ENCODE results near the gene CAPZA1.

The CAPZA1 gene

DNA sequence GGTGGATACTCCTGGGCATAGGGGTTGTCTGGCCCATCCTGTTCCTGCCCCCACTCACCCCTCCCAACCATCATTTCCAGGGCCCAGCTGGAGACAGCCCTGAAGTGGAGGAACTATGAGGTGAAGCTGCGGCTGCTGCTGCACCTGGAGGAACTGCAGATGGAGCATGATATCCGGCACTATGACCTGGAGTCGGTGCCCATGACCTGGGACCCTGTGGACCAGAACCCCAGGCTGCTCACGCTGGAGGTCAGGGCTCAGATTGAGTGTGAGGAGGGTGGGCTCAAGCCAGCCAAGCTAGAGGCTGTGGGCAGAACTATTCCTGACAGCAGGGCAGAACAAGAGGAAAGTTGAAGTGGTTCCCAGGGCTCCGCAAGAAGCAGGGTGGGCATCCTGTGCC, 73.0 kb downstream of the CAPZA1 start:
- TF ChIP-seq, protein P1, sequence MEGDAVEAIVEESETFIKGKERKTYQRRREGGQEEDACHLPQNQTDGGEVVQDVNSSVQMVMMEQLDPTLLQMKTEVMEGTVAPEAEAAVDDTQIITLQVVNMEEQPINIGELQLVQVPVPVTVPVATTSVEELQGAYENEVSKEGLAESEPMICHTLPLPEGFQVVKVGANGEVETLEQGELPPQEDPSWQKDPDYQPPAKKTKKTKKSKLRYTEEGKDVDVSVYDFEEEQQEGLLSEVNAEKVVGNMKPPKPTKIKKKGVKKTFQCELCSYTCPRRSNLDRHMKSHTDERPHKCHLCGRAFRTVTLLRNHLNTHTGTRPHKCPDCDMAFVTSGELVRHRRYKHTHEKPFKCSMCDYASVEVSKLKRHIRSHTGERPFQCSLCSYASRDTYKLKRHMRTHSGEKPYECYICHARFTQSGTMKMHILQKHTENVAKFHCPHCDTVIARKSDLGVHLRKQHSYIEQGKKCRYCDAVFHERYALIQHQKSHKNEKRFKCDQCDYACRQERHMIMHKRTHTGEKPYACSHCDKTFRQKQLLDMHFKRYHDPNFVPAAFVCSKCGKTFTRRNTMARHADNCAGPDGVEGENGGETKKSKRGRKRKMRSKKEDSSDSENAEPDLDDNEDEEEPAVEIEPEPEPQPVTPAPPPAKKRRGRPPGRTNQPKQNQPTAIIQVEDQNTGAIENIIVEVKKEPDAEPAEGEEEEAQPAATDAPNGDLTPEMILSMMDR (IDR thresholded peaks at IDR 0.05; ENCODE audit: control insufficient read depth, extremely low read depth, insufficient read depth): no peak
- DNase-seq (ENCODE audit: low read depth): no peak
- H3K4me3 ChIP-seq (ENCODE audit: low read depth, low read length): no peak overlapping the region

DNA sequence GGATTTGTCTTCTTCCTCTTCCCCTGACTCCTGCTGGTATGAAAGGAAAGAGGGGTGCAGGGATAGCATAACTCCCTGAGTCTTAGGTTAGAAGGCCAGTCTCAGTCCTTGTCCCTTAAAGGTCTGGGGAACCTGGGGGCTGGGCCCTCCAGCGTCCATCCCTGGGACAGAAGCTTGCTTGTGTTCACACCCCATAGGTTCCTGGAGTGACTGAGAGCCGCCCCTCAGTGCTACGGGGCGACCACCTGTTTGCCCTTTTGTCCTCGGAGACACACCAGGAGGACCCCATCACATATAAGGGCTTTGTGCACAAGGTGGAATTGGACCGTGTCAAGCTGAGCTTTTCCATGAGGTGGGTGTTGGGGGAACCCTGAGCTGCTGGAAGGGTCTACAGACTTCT, 74.2 kb downstream of the CAPZA1 start:
- no peak overlapping the region for H3K4me3 ChIP-seq (ENCODE audit: low read depth, low read length)
- TF ChIP-seq, protein P1 (IDR thresholded peaks at IDR 0.05; ENCODE audit: control insufficient read depth, extremely low read depth, insufficient read depth): no peak
- DNase-seq (ENCODE audit: low read depth): no peak

DNA sequence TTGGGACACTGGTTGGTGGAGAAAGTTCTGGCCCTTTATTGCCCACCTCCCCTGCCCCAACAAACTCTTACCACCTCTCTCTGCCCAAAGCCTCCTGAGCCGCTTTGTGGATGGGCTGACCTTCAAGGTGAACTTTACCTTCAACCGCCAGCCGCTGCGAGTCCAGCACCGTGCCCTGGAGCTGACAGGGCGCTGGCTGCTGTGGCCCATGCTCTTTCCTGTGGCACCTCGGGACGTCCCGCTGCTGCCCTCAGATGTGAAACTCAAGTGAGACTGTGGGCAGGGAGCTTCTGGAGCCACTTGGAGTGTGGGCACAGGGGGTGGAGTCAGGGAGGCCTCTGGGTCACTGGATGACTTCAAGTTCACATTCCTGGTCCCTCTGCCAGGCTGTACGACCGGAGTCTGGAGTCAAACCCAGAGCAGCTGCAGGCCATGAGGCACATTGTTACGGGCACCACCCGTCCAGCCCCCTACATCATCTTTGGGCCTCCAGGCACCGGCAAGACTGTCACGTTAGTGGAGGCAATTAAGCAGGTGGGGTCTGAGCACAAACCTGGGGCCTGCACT, 74.8 kb downstream of the CAPZA1 start:
- no peak for DNase-seq (ENCODE audit: low read depth)
- H3K4me3 ChIP-seq (ENCODE audit: low read depth, low read length): no peak overlapping the region
- TF ChIP-seq, protein P1 (IDR thresholded peaks at IDR 0.05; ENCODE audit: control insufficient read depth, extremely low read depth, insufficient read depth): no peak

DNA sequence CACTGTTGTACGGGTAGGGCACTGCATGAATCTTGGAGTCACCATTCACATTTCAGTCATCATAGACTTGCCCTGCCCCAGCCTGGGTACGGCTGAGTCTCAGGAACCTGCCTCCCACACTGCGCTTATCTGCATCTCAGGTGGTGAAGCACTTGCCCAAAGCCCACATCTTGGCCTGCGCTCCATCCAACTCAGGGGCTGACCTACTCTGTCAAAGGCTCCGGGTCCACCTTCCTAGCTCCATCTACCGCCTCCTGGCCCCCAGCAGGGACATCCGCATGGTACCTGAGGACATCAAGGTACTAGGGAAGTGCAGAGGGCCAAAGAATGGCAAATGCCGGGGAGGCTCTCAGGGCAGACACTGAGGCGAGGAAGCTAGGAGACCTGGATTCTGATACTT, 75.6 kb downstream of the CAPZA1 start:
- TF ChIP-seq, protein P1 (IDR thresholded peaks at IDR 0.05; ENCODE audit: control insufficient read depth, extremely low read depth, insufficient read depth): no peak
- H3K4me3 ChIP-seq (ENCODE audit: low read depth, low read length): no peak overlapping the region
- DNase-seq (ENCODE audit: low read depth): no peak

DNA sequence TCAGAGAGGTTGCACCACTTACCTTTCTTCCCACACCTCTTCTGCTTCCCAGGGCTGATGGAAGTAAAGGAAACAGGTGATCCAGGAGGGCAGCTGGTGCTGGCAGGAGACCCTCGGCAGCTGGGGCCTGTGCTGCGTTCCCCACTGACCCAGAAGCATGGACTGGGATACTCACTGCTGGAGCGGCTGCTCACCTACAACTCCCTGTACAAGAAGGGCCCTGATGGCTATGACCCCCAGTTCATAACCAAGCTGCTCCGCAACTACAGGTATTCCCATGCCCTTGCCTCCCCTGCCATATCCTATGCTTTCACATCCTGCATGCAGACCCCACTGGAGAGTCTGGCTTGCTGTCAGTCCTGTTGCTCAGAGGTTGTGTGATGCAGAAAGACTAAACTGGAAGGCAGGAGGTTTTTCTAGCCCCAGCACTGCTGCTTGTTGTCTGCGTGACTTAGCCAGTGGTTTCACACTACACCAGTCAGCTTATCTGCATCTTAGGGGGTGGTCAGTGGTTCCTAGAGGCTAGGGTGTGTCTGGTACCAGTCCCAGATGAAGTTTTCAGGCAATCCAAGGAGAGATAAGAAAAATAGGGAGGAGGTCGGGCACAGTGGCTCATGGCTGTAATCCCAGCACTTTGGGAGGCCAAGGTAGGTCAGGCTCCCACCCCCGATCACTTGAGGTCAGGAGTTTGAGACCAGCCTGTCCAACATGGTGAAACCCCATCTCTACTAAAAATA, 77.1 kb downstream of the CAPZA1 start:
- no peak for DNase-seq (ENCODE audit: low read depth)
- no peak overlapping the region for H3K4me3 ChIP-seq (ENCODE audit: low read depth, low read length)
- TF ChIP-seq, protein P1 (IDR thresholded peaks at IDR 0.05; ENCODE audit: control insufficient read depth, extremely low read depth, insufficient read depth): no peak

DNA sequence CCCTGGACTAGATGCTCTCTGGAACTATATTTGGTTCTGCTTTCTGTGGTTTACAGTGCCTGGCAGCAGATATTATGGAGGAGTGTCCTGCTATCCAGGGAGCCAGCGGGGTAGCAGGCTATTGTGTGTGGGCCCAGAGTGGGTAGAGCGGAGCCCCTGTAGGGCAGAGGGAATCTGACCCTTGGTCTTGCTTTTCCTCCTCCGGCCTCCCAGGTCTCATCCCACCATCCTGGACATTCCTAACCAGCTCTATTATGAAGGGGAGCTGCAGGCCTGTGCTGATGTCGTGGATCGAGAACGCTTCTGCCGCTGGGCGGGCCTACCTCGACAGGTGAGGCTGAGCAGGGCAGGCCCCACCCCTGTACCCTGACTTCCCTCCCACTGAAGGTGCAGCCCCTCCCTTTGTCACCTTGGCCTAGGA, 78.2 kb downstream of the CAPZA1 start:
- H3K4me3 ChIP-seq (ENCODE audit: low read depth, low read length): no peak overlapping the region
- TF ChIP-seq, protein P1 (IDR thresholded peaks at IDR 0.05; ENCODE audit: control insufficient read depth, extremely low read depth, insufficient read depth): no peak
- no peak for DNase-seq (ENCODE audit: low read depth)

Measured in LNCaP clone FGC (cell line).